PC-9 (cell line): ENCODE results near the gene MLN. TPM values are rescaled to one million over a fixed set of nuclear protein-coding genes. Genes with fewer than 3 reads are reported as not detected.
"Not testable (repeated sequence)": the region's sequence is repeated elsewhere in the genome, so short reads cannot be mapped to it uniquely, and the experiment has no call there.

Source experiments
- BruUV-seq: library from RNA; stranded (reverse); fragments of 400-500 nt; replicated peaks from 2 replicates; lab custom pipeline; 2021; lab: Mats Ljungman, UMichigan
- CTCF ChIA-PET: fragments of 300-600 bp; sonication (Branson Sonifier 250); formaldehyde crosslinking; loops from one replicate; lab custom pipeline; 2022; ENCODE audit warnings: antibody characterized with exemption; lab: Charles Lee
- POLR2A ChIA-PET: fragments of 300-600 bp; sonication (Branson Sonifier 250); formaldehyde crosslinking; loops from one replicate; lab custom pipeline; 2022; ENCODE audit warnings: antibody characterized with exemption; ENCODE audit not compliant: unreplicated experiment; lab: Charles Lee
- DNase-seq, 2 experiments: peaks; one replicate each; pipeline versions ENCODE4 v3.0.0 to v3.0.0-alpha.2; 2015 to 2022; ENCODE audit warnings: mixed read lengths in 1 of 2
- H2AFZ ChIP-seq: fragments of 200-600 bp; sonication (generic); 2 replicates; pipeline ENCODE4 v1.8.1; 2017; ENCODE audit warnings: antibody characterized with exemption
- H3F3A ChIP-seq: fragments of 200-600 bp; sonication (generic); 2 replicates; pipeline ENCODE4 v1.8.1; 2017; ENCODE audit warnings: antibody characterized with exemption, mild to moderate bottlenecking, low read depth; ENCODE audit not compliant: insufficient read depth
- H3K27ac ChIP-seq: fragments of 200-600 bp; sonication (generic); 2 replicates; pipeline ENCODE4 v1.6.1; 2016; ENCODE audit warnings: mixed run types
- H3K27me3 ChIP-seq: fragments of 200-600 bp; sonication (generic); 2 replicates; pipeline ENCODE4 v1.6.1; 2016; ENCODE audit warnings: low read depth, mixed run types; ENCODE audit not compliant: insufficient read depth
- H3K36me3 ChIP-seq: fragments of 200-600 bp; sonication (generic); 2 replicates; pipeline ENCODE4 v1.6.1; 2016; ENCODE audit warnings: low read depth, mixed run types
- H3K4me1 ChIP-seq: fragments of 200-600 bp; sonication (generic); replicated peaks from 2 replicates; pipeline ENCODE4 v1.6.1; 2016; ENCODE audit warnings: mixed run types; ENCODE audit not compliant: insufficient read depth
- H3K4me2 ChIP-seq: fragments of 200-600 bp; sonication (generic); 2 replicates; pipeline ENCODE4 v1.6.1; 2017; ENCODE audit warnings: mixed run types
- H3K4me3 ChIP-seq: fragments of 200-600 bp; sonication (generic); 2 replicates; pipeline ENCODE4 v1.6.1; 2016; ENCODE audit warnings: mixed run types
- H3K79me2 ChIP-seq: fragments of 200-600 bp; sonication (generic); 2 replicates; pipeline ENCODE4 v1.6.1; 2017; ENCODE audit warnings: low read depth, mixed run types
- H3K9me2 ChIP-seq: fragments of 200-600 bp; sonication (generic); 2 replicates; pipeline ENCODE4 v1.8.1; 2017; ENCODE audit warnings: mild to moderate bottlenecking; ENCODE audit not compliant: insufficient read depth
- H3K9me3 ChIP-seq: fragments of 200-600 bp; sonication (generic); 2 replicates; pipeline ENCODE4 v1.8.1; 2016; ENCODE audit warnings: low read depth; ENCODE audit not compliant: insufficient read depth
- H4K20me1 ChIP-seq: fragments of 200-600 bp; sonication (generic); 2 replicates; pipeline ENCODE4 v1.8.1; 2017; ENCODE audit not compliant: insufficient read depth
- EZH2 ChIP-seq: fragments of 200-600 bp; sonication (generic); IDR thresholded peaks from 2 replicates; pipeline ENCODE4 v1.8.0; 2017; ENCODE audit warnings: antibody characterized with exemption, low read depth
- intact Hi-C: fragments of 100-400 bp; cut with micrococcal nuclease; formaldehyde crosslinking; loops from one replicate; pipeline ENCODE4 v1.10.0; 2022; ENCODE audit not compliant: unreplicated experiment
- total RNA-seq: library from RNA; stranded (reverse); gene quantifications from 2 replicates; pipeline ENCODE4 v1.2.3, GENCODE V29; 2021
- TF ChIP-seq, protein P1 (sequence below): fragments of 200-600 bp; sonication (generic); conservative IDR thresholded peaks from 2 replicates; pipeline ENCODE4 v1.6.1; 2017; ENCODE audit warnings: mixed run types, antibody characterized with exemption, mild to moderate bottlenecking, moderate library complexity

Gene MLN
- total RNA-seq, 1 experiment from 2014 or later: not detected

DNA sequence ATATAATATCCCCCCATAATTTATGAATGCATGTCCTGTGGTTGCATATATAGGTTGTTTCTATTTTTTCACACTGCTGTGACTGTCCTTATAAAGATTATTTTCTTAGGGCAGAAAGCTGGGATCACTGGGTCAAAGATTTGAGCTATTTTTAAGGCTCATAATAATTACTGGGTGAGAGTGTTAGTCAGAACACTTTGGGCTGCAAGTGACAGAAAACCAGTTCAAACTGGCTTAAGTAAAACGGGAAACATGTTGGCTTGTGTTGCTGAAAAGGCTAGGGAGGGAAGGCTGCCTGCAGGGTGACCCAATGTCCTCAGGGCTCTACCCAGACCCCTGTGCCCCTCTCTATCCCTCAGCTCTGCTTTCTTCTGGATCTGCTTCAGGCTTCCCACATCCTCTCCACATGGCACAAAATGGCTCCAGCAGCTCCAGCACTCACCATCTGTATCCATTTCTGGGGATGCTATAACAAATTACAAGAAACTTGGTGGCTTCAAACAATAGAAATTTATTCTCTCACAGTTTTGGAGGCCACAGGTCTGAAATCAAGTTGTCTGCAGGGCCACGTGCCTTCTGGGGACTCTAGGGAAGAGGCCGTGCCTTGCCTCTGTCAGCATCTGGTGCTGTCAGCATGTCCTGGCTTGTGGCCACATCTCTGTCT, 33.1 kb upstream of the MLN start:
- no peaks in the 10 kb centered on the region for H3K27me3 ChIP-seq
- no peak overlapping the region for H2AFZ ChIP-seq
- no peak for TF ChIP-seq EZH2
- TF ChIP-seq, protein P1, sequence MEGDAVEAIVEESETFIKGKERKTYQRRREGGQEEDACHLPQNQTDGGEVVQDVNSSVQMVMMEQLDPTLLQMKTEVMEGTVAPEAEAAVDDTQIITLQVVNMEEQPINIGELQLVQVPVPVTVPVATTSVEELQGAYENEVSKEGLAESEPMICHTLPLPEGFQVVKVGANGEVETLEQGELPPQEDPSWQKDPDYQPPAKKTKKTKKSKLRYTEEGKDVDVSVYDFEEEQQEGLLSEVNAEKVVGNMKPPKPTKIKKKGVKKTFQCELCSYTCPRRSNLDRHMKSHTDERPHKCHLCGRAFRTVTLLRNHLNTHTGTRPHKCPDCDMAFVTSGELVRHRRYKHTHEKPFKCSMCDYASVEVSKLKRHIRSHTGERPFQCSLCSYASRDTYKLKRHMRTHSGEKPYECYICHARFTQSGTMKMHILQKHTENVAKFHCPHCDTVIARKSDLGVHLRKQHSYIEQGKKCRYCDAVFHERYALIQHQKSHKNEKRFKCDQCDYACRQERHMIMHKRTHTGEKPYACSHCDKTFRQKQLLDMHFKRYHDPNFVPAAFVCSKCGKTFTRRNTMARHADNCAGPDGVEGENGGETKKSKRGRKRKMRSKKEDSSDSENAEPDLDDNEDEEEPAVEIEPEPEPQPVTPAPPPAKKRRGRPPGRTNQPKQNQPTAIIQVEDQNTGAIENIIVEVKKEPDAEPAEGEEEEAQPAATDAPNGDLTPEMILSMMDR: no peak
- CTCF ChIA-PET: interaction anchor here (0.5 kb wide), 1 partner anchor 126 kb away, joined by 6 read pairs; the partner anchor contains the start of gene UQCC2
- H3K4me1 ChIP-seq: peaks cover 33% of the 10 kb centered on the region
- H4K20me1 ChIP-seq: no peaks in the 10 kb centered on the region
- H3K36me3 ChIP-seq: no peaks in the 10 kb centered on the region
- no peaks in the 10 kb centered on the region for H3K79me2 ChIP-seq
- DNase-seq: no peak
- H3K4me3 ChIP-seq: no peak overlapping the region
- intact Hi-C loops: no loop called here
- no peak overlapping the region for H3K4me2 ChIP-seq
- H3F3A ChIP-seq: peaks cover 27% of the 10 kb centered on the region
- H3K27ac ChIP-seq: no peak overlapping the region
- H3K9me2 ChIP-seq: no peaks in the 10 kb centered on the region
- POLR2A ChIA-PET: no interaction called here
- no peaks in the 10 kb centered on the region for H3K9me3 ChIP-seq
- BruUV-seq: no TSS peak

DNA sequence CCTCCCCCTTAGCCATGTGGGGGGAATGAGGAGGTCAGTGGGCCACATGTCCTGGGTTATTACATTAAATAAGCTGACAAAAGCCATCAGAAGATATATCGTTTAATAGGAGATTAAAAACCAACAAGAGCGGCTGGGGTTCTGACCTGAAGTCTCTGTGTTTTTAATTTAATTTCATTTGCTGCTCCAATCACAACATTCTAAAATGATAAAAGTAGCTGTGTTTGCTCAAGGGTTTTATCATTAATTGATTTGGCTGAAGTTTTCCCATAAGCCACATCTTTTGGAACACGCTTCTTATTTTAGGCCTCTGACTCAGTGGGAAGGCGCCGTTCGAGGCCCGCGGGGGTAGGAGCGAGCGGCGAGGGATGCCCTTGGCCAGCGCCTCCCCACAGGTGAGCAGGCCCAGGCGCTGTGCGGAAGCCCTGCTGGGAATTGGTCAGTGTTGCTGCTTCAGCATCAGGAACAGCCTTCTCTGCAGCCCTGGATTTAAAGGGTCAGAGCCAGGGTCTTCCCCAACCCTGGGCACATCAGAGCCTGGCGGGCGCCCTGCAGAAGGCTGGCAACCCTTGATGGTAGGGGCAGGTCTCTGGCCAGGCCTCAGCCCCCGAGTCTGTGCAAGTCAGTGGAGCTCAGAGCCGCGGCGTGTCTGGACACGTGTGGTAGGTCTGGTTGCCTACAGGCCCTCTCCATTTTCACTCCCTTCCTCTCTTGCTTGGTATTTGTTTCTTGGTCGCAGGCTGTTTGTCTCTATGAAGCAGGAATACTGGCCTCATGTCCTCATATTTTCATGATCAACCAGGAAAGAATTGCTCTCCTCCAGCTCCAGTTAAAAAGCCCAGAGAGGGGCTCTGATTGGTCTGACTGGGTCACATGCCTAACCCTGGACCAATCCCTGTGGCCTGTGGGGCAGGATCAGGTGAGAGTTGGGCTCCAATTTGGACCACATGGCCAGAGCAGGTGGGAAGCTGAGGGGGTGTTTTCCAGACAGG, 30.9 kb upstream of the MLN start:
- Histone ChIP-seq H3K4me2 (no peak overlapping the region), H3K9me2 (no peaks in the 10 kb centered on the region), H3K4me1 (peaks cover 20% of the 10 kb centered on the region), H3F3A (peaks cover 8% of the 10 kb centered on the region; the same call in 1 of the 2 replicates), H2AFZ (no peak overlapping the region), H3K9me3 (no peaks in the 10 kb centered on the region), H3K36me3 (no peaks in the 10 kb centered on the region), H3K27me3 (no peaks in the 10 kb centered on the region), H3K4me3 (no peak overlapping the region), H3K27ac (no peak overlapping the region), H3K79me2 (no peaks in the 10 kb centered on the region), H4K20me1 (no peaks in the 10 kb centered on the region)
- ChIA-PET CTCF (interaction anchor here (0.6 kb wide), 1 partner anchor 306 kb away, joined by 4 read pairs; no protein-coding TSS in a partner anchor), POLR2A (no interaction called here)
- DNase-seq: no peak
- intact Hi-C loops: no loop called here
- BruUV-seq: no TSS peak
- TF ChIP-seq, protein P1: no peak
- TF ChIP-seq EZH2: no peak

DNA sequence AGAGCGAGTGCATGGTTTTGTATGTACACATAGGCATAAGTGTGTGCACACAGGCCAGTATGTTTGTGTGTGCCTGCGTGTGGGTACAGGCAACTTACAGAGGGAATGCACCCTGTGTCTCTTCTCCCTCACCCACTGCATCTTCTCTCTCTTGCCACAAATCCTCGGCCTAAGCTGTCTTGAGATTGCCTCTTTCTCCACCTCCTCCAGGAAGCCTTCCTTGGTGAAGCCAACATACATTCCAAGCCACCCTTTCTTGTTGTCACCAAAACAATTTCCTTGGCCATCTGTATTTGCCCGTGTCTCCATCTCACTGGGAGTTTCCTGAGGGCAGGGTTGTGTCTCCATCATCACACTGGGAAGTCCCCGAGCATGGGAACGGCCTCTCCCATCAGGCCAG, 29.8 kb upstream of the MLN start:
- DNase-seq: no peak
- no TSS peak for BruUV-seq
- intact Hi-C loops: no loop called here
- Histone ChIP-seq H3K27me3 (no peaks in the 10 kb centered on the region), H3F3A (no peaks in the 10 kb centered on the region), H3K4me3 (no peak overlapping the region), H3K36me3 (no peaks in the 10 kb centered on the region), H3K4me1 (peaks cover 9% of the 10 kb centered on the region), H2AFZ (no peak overlapping the region), H3K9me3 (no peaks in the 10 kb centered on the region), H3K79me2 (no peaks in the 10 kb centered on the region), H3K27ac (no peak overlapping the region), H3K4me2 (no peak overlapping the region), H4K20me1 (no peaks in the 10 kb centered on the region), H3K9me2 (no peaks in the 10 kb centered on the region)
- ChIA-PET CTCF (no interaction called here), POLR2A (no interaction called here)
- TF ChIP-seq, protein P1: no peak
- no peak for TF ChIP-seq EZH2

DNA sequence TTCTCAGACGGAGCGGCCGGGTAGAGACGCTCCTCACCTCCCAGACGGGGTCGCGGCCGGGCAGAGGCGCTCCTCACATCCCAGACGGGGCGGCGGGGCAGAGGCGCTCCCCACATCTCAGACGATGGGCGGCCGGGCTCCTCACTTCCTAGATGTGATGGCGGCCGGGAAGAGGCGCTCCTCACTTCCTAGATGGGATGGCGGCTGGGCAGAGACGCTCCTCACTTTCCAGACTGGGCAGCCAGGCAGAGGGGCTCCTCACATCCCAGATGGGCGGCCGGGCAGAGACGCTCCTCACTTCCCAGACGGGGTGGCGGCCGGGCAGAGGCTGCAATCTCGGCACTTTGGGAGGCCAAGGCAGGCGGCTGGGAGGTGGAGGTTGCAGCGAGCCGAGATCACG, 29.0 kb upstream of the MLN start:
- H4K20me1 ChIP-seq, H3K9me2 ChIP-seq, H3K36me3 ChIP-seq: not testable (repeated sequence)

DNA sequence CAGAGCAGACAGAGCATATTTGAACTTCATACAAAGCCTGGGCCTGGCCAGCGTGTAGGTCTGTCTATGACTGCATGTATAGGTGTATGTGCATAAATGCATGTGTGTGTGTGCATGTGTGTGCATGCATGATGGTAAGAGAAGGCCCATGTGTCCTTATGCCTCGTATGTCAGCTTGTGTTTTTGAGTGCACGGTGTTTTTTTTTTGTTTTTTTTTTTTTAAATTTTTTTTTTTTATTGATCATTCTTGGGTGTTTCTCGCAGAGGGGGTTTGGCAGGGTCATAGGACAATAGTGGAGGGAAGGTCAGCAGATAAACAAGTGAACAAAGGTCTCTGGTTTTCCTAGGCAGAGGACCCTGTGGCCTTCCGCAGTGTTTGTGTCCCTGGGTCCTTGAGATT, 27.9 kb upstream of the MLN start:
- H4K20me1 ChIP-seq, H3K79me2 ChIP-seq, H3K9me3 ChIP-seq, H3F3A ChIP-seq, DNase-seq, BruUV-seq, H3K4me2 ChIP-seq, H3K4me1 ChIP-seq, H3K36me3 ChIP-seq, intact Hi-C loops, H3K27ac ChIP-seq, H3K9me2 ChIP-seq, H3K4me3 ChIP-seq, H2AFZ ChIP-seq, CTCF ChIA-PET, H3K27me3 ChIP-seq: not testable (repeated sequence)
- POLR2A ChIA-PET: interaction anchor here (0.6 kb wide), 1 partner anchor 586 kb away, joined by 6 read pairs; no protein-coding TSS in a partner anchor

More for the DNA sequence above, 29.0 kb upstream of the MLN start:
- H3K4me3 ChIP-seq, H3K4me2 ChIP-seq, CTCF ChIA-PET, H3K9me3 ChIP-seq, DNase-seq, H3K79me2 ChIP-seq, H3K27ac ChIP-seq, H3F3A ChIP-seq, H2AFZ ChIP-seq, H3K4me1 ChIP-seq, POLR2A ChIA-PET, BruUV-seq, H3K27me3 ChIP-seq, intact Hi-C loops: not testable (repeated sequence)
